ENCODE measurements around the gene GVQW3. TPM values are rescaled to one million over a fixed set of nuclear protein-coding genes. Genes with fewer than 3 reads are reported as not detected.

GVQW3 gene
- total RNA-seq, 2 donors from 2014 or later, result 0.89 to 0.90 TPM

DNA sequence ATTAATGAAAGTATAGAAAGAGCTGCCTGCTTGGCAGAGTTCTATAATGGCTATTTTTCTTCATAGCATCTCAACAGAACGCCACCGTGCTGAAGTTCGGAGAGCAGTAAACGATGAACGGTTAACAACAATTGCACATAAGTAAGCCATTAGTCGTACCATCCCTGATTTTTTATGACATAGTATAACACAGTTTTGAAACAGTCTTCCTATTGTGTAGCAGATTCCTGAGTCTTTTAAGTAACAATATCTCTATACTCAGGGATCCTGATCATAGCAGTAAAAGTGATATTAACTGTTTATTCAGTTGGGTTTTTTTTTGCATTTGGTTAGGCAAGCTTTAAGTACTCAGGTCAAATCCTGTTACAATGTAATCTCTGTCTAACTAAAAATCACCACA lies 72.1 kb downstream of the GVQW3 start:
- DNase-seq (ENCODE audit: low spot score), result no peak
- Histone ChIP-seq H3K36me3 (peaks cover 44% of the 10 kb centered on the region), H3K27me3 (no peaks in the 10 kb centered on the region)

DNA sequence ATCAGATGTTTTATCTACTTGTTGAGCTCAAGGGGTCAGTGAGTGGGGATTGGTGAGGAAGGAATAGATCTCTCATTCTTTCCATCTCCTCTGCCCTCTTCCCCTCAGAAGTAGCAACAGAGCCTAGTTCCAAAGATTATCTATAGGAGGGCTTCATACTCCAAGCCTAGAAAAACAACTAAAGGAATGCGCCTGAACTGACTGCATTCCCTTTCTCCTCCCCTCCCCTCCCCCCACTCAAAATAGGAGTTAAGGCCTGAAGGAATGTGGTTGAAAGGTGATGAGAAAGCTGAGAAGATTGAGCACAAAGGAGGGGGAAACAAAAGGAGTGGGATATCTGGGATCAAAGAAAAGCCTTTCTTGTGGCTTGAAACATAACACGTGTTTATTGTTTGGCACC lies 74.2 kb downstream of the GVQW3 start:
- Histone ChIP-seq H3K27ac (no peak overlapping the region), H3K9me3 (no peaks in the 10 kb centered on the region), H3K4me1 (no peaks in the 10 kb centered on the region), H3K27me3 (no peaks in the 10 kb centered on the region), H3K4me3 (no peak overlapping the region), H3K36me3 (peaks cover 47% of the 10 kb centered on the region)
- TF ChIP-seq, protein P1, sequence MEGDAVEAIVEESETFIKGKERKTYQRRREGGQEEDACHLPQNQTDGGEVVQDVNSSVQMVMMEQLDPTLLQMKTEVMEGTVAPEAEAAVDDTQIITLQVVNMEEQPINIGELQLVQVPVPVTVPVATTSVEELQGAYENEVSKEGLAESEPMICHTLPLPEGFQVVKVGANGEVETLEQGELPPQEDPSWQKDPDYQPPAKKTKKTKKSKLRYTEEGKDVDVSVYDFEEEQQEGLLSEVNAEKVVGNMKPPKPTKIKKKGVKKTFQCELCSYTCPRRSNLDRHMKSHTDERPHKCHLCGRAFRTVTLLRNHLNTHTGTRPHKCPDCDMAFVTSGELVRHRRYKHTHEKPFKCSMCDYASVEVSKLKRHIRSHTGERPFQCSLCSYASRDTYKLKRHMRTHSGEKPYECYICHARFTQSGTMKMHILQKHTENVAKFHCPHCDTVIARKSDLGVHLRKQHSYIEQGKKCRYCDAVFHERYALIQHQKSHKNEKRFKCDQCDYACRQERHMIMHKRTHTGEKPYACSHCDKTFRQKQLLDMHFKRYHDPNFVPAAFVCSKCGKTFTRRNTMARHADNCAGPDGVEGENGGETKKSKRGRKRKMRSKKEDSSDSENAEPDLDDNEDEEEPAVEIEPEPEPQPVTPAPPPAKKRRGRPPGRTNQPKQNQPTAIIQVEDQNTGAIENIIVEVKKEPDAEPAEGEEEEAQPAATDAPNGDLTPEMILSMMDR (IDR thresholded peaks at IDR 0.05), result no peak
- no peak for DNase-seq (ENCODE audit: low spot score)

More for the DNA sequence above, 72.1 kb downstream of the GVQW3 start:
- H3K4me1 ChIP-seq, result no peaks in the 10 kb centered on the region
- H3K27ac ChIP-seq, result no peak overlapping the region
- no peak overlapping the region for H3K4me3 ChIP-seq
- H3K9me3 ChIP-seq, result no peaks in the 10 kb centered on the region
- TF ChIP-seq, protein P1 (IDR thresholded peaks at IDR 0.05), result no peak

DNA sequence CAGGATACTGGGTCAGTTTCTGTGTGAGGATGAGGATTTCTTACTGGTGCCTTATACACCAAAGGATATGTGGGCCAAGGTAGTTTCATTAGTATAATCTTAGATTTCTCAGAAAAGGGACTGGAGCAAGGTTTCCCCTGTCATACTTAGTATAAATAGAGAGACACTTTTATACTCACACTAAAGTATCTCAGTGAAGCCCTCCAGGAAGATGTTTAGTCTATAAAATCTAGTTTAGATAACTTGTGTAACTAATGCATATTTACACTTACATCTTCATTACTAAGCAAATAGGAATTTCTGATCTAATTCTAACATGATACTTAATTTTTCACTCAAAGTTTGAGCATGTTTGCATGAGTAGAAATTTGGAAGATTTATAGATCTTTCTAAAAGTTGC lies 74.8 kb downstream of the GVQW3 start:
- H3K4me3 ChIP-seq, result no peak overlapping the region
- H3K27ac ChIP-seq, result no peak overlapping the region
- H3K36me3 ChIP-seq, result peaks cover 47% of the 10 kb centered on the region
- TF ChIP-seq, protein P1 (IDR thresholded peaks at IDR 0.05), result no peak
- no peaks in the 10 kb centered on the region for H3K9me3 ChIP-seq
- no peaks in the 10 kb centered on the region for H3K27me3 ChIP-seq
- no peak for DNase-seq (ENCODE audit: low spot score)
- no peaks in the 10 kb centered on the region for H3K4me1 ChIP-seq

DNA sequence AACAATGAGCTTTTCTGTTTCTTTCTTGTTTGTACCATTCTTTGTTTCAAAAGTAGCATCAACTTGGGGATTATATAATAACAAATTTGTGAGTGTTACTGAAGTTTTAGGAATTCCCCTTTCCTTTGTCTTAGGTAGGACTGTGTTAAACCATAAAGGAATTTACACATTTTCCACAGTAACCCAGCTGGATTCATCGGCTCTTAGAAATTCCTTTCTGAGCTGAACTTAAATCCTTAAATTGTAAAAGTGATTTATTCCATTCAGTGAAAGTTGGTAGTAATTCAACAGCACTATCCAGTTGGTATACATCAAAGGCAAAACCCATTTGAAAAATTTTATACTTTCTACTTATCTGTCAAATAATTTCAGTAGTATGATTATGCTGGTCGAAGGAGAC lies 75.4 kb downstream of the GVQW3 start:
- no peak overlapping the region for H3K4me3 ChIP-seq
- H3K27me3 ChIP-seq, result no peaks in the 10 kb centered on the region
- TF ChIP-seq, protein P1 (IDR thresholded peaks at IDR 0.05), result no peak
- H3K27ac ChIP-seq, result no peak overlapping the region
- no peaks in the 10 kb centered on the region for H3K9me3 ChIP-seq
- DNase-seq (ENCODE audit: low spot score), result no peak
- peaks cover 46% of the 10 kb centered on the region for H3K36me3 ChIP-seq
- H3K4me1 ChIP-seq, result no peaks in the 10 kb centered on the region

Other genes starting within 250 kb of the GVQW3 start
- 1 to 10 TPM; 1.6 to 6.8 TPM for gene WNT11, start 174.8 kb upstream of the GVQW3 start, total RNA-seq
- 10 to 100 TPM; 15.1 to 16.2 TPM for gene THAP12, start 191 bp upstream of the GVQW3 start, total RNA-seq
- 10 to 100 TPM; 31.4 to 35.9 TPM for gene EMSY, start 63.7 kb downstream of the GVQW3 start, total RNA-seq

Data from right atrium auricular region (tissue), 2 donors.